ENCODE measurements around the gene ZIC4.

Gene ZIC4

DNA sequence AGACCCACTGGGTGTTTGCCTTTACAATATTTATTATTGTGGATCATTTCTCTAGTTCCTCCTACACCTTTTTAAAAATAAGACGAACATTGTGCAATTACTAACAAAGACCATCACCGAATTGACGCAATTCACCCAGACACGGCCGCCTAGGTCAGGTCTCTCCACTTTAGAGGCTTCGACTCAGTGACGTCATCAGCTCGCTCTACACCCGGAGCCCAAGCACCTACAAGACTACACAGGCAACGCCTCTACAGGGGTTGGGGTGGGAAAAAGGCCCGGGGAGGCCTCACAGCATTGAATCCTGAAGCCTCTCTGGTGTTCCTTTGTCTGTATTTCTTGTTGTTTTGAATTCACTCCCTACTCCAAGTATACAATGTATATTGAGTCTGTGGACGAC, 16.6 kb downstream of the ZIC4 start:
- no peak for DNase-seq

DNA sequence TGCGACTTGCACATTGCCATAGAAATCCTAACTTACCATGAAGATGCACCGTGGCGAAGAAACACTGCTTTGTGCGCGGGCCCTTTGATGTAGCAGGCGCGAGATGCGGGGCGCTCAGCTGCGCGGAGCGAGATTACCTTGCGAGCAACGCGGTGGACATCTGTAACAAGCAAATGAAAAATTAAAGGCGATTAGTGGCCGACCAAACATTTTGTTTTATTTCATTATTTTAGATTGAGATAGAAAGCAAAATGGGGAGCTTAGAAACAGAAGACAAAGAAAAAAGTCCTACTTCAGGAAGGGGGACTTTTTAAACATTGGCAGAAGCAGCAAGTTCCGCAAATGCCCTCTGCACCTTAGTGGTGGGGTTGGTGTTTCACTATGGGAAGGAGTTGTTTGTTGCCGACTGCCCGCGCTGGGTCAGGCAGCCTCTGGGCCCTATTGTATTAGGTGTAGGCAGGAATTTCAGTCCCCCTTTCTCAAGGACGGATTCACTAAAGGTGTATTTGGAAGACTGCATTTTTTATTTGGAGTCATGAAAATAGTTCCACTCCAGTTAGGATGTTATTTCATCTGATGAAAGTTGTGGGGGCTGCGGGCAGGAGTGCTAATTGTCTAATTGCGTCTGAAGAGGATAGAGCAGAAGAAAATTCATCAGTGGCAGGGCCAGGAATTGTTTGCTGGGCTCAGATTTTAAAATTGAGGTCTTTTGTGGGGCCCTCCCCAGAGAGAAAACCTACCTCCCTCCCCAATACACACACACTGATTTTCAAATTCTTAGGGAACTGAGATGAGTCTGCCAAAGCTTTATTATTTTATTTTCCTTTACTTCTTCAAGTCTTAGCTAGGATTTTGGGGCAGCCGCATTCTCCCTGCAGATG, 17.4 kb downstream of the ZIC4 start:
- DNase-seq = no peak

GRCh38 chr3:147387885-147388699, 18.3 kb downstream of the ZIC4 start:
- DNase-seq = no peak

DNA sequence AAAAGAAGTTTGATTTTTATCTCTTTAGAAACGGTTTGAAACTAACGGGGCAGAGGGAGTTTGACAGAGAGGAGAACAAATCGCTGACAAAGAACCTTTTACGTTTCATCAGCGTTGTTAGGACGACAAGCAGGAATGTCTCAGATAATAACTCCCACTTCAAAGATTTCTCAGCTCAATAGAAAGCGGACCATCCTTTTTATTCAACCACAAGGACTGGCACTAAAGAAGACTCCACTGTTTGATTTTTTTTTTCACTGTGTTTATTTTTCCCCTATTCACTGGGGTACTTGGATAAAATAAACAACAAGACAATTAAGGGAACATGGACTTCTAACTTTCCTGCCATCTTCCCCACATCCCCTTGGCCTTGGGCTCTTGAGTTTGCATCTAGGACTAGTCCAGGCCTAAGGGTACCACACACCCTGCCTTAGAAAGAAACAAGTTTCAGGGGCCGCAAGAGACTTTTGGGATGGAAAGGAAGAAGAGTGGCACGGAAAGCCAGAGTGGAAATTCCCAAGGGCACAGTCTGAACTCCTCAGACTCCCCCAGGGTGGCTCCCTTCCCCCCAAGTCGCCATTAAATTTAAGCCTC, 19.0 kb downstream of the ZIC4 start:
- DNase-seq = no peak

GRCh38 chr3:147385059-147386012, 21.0 kb downstream of the ZIC4 start:
- no peak for DNase-seq

- no peak for DNase-seq
Observed at GRCh38 chr3:147384210-147385058, 21.9 kb downstream of the ZIC4 start.

DNA sequence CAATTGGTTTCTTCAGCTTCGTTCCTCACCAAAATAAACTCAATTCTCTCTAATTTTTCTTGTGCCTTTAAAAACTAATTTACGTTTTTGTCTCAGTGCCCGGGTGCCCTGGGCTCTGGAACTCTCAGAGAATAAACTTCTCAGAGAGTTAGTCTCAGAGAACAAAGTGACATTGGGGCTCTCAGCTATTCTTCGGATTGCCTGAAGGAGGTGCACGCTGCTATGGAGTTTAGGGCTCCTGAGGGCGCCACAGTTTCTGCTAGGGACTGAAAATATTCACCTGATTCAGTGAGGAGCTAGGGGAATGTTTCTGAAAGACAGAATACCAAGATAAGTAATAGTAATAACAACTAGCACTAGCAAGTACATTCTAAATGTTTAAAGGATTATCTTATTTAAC, 22.7 kb downstream of the ZIC4 start:
- DNase-seq = no peak

DNA sequence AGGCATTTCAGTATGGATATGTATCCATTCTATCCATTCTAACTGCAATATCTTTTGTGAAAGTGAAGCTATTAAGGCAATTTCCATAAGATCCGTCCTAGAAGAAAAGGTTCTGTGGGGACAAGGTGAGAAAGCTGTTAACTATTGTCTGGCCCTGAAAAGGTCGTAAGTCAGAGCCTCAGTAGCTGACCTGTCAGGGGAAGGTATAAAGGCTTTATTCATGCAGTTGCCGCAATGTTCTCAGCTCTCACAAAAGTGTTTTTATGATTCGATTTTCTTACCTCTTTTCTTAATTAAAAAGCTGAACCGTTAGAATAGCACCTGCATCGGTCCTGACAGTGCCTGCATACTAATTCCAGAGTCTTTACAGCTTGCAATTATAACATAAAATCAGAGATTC, 24.7 kb downstream of the ZIC4 start:
- no peak for DNase-seq

- no peak for DNase-seq
Observed at GRCh38 chr3:147380977-147381376, 25.4 kb downstream of the ZIC4 start.

- DNase-seq = no peak
Observed at GRCh38 chr3:147380387-147380951, 25.9 kb downstream of the ZIC4 start.

GRCh38 chr3:147379651-147380050, 26.7 kb downstream of the ZIC4 start:
- no peak for DNase-seq

- no peak for DNase-seq
Observed at GRCh38 chr3:147377412-147378367, 28.7 kb downstream of the ZIC4 start.

- no peak for DNase-seq
Observed at GRCh38 chr3:147373301-147373700, 33.0 kb downstream of the ZIC4 start.

- no peak for DNase-seq
Observed at GRCh38 chr3:147372525-147373027, 33.8 kb downstream of the ZIC4 start.

DNA sequence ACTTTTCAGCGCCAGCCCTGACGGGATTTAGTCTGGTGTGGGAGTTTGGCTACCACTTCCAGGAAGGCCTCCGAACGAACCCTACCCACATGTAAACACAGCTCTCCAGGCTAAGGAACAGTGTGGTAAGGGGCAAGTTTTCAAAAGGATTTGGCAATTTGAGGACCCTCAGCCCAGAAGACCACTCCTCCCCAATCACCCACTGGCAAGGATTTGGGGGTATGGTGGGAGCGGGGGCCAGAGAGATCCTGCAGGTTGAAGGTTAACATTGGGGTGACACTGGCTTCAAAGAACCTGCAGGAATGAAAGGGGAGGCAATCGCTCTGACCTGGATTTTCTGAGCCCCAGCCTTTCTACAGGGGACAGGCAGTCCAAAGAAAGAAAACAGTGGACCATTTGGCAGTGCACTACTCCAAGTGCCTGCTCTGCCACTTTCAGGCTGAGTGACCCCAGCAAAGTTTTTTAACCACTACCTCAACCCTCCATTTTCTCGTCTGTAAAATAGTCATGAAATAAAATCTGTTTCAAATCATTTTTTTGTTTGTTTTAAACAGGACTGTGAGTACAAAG, 34.5 kb downstream of the ZIC4 start:
- DNase-seq = no peak

DNA sequence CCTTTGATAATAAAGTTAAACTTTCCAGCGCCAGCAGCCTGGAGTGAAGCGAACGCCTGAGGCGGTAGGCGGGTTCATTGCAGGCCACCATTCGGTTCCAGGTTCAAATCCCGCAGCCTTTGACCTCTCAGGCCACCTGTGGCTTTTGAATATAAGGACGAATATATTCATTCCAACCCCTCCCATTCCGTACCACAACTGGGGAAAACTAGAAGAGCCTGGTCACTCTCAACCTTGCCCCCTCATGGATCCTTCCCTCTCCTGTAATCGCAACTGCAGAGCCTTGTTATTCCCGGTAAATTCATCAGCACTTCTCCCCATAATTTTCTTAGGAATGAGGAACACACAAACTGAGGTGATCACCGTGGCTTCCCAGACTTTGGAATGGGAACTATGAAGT, 35.2 kb downstream of the ZIC4 start:
- no peak for DNase-seq

DNA sequence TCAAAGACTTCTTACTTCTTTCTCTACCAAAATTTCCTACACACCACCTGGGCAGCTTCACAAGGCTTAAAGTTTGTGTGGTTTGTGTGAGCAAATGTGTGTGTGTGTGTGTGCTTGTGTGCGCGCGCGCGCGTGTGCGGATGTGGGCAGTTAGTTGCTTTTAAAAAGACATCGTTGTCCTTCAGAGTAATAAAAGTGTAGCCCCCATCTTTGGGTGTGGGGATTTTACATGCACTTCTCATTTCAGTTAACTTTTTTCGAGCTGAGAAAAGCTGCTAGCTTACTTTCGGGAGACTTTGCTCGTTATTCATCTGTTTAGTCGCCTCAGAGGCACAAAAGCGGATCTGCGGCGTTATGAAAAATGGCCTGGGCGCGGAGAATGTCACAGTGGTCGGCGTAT, 36.0 kb downstream of the ZIC4 start:
- no peak for DNase-seq

GRCh38 chr3:147369661-147370123, 36.7 kb downstream of the ZIC4 start:
- DNase-seq = no peak

GRCh38 chr3:147369231-147369630, 37.1 kb downstream of the ZIC4 start:
- DNase-seq = no peak

Data from DMS153 (cell line).